GM18498 (cell line): ENCODE results near the gene FGF4.

ENCODE experiments used
- ATAC-seq: cut with Tn5 transposase; IDR thresholded peaks from one replicate; pipeline ENCODE4 v1.9.1; 2021; ENCODE audit warnings: mild to moderate bottlenecking, moderate library complexity; ENCODE audit not compliant: unreplicated experiment

FGF4 gene, protein sequence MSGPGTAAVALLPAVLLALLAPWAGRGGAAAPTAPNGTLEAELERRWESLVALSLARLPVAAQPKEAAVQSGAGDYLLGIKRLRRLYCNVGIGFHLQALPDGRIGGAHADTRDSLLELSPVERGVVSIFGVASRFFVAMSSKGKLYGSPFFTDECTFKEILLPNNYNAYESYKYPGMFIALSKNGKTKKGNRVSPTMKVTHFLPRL

DNA sequence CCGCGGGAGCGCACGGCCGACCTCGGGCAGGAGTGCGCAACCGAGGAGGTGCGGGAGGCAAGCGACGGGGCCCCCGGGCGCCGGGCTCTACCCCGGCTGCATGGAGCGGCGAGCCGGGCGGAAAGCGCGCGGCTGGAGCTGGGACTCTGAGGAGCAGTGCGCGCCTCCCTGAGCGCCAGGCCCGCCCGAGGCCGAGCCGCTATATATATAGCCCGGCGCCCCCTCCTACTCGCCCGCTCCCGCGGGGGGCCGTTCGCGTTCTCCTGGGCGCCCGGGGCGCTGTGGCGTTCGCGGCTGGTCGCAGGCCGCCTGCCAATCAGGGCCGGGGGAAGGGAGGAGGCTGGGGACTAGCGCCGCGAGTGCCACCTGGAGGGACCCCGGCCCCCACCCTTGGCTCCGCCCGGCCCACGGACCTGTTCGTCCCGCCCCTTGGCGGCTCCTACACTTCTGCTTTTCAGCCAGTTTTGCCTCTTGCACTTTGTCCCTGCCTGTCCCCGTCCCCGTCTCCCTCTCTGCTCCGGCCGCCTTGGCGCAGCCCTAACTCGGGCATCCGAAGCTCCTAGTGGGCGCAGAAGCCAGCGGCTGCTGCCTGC is at the start of gene FGF4:
Gene FGF4, minus strand, starts transcription at position 179 of the 593 bp plus-strand sequence. CDS start 257 bp downstream, outside the sequence.
- no peak for ATAC-seq

- no peak for ATAC-seq
These were observed 48.6 kb upstream of the FGF4 start for GRCh38 chr11:69823641-69824265.

DNA sequence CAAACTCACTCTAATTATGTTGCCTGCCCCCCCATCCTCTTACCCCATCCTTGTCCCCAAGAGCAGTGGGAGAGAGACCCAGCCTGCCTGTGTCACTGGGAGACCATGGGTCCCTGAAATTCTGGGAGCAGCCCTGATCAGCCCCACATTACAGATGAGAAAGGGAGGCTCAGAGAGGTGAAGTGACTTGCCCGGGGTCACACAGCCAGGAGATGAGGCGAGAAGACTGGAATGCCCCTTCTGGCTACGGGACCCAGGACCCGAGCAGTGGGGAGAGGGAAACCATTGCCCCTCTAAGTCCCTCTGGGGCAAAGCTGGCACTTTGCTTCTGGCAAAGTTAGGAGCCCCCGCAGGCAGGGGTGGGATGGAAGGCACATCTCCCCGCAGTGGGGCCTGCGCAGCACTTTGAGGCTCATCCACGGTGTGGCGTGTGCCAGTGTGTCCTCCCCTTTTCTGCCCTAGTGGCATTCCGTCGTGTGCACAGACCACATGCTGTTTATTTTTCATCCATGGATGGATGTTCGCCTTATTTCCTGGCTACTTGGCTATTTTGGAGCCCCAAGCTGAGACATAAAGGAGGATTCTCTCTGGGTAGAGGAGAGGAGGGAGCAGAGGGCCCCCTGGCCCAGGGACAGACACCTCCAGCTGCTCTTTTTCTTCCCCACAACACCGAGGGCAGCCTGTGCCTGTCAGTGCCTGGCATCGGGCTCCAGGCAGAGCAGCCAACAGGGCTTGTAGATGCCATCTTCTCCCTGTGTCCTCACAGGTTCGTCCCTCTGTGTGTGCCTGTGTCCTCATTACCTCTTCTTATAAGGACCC is 47.7 kb upstream of the FGF4 start:
- ATAC-seq: no peak

DNA sequence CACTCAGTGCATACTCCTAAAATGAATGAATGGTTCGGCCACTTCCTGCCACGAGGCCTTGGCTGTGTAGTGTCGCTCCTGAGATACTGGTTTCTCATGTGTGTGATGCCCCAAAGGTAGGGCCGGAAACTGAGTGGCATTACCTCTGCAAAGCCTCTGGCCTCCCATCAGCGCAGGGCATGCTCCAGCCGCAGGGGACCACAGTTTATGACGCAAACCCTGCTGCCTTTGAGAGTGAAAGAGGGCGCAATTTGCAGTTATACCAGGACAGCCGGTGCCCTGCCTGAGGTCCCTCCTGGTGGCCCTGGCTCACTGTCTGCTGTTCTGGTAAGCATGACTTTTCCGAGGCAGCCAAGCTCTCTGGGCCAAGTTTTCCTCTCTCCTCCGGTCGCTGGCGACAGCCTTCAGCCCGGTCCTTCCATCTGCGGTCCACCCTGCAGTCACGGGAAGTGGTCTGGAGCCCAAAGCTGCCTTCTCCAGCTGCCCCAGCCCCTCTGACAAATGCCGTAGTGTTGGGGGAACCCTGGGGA is 46.4 kb upstream of the FGF4 start:
- no peak for ATAC-seq

DNA sequence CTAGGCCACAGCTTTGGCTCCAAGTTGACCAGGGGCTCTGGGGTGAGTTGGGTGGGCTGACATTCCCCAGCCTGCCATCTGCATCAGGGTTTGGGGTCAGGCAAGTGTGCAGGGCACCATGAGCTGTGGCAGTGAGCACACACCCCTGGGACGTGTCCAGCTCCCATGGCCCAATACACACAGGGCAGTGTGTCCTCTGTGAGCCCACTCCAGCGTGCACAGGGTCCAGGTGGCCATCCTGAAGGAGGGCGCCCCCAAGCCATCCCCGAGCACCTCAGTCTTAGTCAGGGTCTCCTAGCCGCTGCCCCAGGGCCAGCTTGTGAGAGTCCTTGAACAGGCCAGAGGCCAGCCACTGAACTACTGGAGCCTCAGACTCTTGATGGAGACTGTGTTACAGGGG is 45.3 kb upstream of the FGF4 start:
- no peak for ATAC-seq

- ATAC-seq: no peak
These were observed 44.5 kb upstream of the FGF4 start for GRCh38 chr11:69819541-69820070.

GRCh38 chr11:69818603-69819441 is 43.7 kb upstream of the FGF4 start, which contains the start of gene FGF3:
Gene FGF3, minus strand, starts transcription at chr11:69819416. Its CDS starts 483 bp downstream, at chr11:69818933.
- ATAC-seq: no peak

DNA sequence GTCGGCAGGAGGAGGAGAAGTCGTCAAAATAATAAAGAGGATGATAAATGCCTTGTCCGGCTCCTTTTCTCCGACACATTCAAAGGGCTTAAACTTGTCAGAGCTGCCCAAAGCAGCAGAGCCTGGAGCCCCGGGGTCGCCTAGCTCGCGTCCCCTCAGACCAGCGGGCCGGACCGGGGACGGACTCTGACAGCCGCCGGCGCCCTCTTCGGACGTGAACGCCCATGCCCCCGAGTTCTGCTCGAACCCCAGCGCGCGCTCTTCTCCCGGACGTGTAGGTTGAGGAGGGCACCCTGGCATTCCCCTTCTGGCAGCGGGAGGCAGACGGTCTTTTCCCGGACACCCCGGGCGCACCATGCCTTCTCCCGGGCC is 43.1 kb upstream of the FGF4 start:
- no peak for ATAC-seq

GRCh38 chr11:69817265-69818230 is 42.4 kb upstream of the FGF4 start:
- ATAC-seq: no peak

GRCh38 chr11:69816671-69817070 is 41.5 kb upstream of the FGF4 start:
- ATAC-seq: no peak

DNA sequence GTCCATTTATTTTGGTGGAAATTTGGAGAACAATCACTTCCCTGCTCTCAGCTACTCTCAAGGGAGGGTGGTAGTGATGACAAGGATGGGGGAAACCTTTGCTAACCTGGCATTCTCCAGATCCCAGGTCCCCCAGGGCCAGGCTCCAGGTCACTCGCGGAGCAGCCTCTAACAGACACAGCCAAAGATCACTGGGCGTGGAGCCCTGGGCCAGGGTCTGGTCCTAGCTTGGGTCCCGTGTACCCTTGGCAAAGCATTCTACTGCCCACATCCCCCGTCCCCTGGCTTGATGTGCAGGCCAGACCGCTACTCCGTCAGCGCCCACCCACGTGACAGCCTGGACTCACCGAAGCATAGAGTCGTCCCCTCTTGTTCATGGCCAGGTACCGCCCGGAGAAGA is 40.8 kb upstream of the FGF4 start:
- no peak for ATAC-seq

DNA sequence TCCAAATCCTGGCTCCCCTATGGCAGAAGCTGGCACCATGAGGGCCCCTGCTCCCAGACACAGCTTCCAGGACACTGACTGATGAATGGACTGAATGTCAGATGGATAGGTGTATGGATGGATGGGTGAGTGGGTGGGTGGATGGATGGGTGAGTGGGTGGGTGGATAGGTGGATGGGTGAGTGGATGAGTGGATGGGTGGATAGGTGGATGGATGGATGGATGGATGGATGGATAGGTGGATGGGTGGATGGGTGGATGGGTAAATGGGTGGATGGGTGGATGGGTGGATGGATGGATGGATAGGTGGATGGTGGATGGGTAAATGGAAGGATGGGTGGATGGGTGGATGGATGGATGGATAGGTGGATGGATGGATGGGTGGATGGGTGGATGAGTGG is 39.8 kb upstream of the FGF4 start:
- no peak for ATAC-seq

- no peak for ATAC-seq
These were observed 39.3 kb upstream of the FGF4 start for GRCh38 chr11:69814411-69814810.

- no peak for ATAC-seq
These were observed 38.7 kb upstream of the FGF4 start for GRCh38 chr11:69813839-69814238.

DNA sequence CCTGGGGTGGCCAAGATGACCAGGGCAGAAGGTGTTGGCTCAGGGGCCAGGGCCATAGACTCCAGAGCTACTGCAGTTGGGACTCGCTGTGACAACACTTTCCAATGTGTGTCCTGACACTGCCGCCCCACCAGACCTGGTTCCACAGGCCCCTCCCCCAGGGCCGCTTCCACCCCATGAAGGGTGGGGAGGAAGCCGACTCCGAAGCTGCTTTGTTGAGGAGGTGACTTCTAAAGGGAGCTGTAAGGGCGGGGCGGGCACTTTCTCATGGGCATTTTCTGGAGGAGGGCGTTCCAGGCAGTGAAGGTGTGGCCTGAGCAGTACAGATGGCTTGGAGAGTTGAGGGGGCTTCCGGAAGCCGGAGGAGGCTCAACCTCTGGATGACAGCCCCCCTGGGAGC is 37.8 kb upstream of the FGF4 start:
- ATAC-seq: no peak

GRCh38 chr11:69812256-69812655 is 37.1 kb upstream of the FGF4 start:
- ATAC-seq: no peak

- ATAC-seq: no peak
These were observed 36.3 kb upstream of the FGF4 start for GRCh38 chr11:69811431-69811830.

- ATAC-seq: no peak
These were observed 35.4 kb upstream of the FGF4 start for GRCh38 chr11:69810289-69811118.
